COLO668 (cell line): ENCODE data around the gene ZFAND2B.
A peak's percentile ranks its signal among the peaks of the same experiment; 100 is the strongest.
"Not testable (repeated sequence)": the region's sequence is repeated elsewhere in the genome, so short reads cannot be mapped to it uniquely, and the experiment has no call there.

Experiments
- DNase-seq: peaks from one replicate; lab custom pipeline; 2025; ENCODE audit not compliant: unreplicated experiment; lab: John Stamatoyannopoulos, UW

Gene ZFAND2B

DNA sequence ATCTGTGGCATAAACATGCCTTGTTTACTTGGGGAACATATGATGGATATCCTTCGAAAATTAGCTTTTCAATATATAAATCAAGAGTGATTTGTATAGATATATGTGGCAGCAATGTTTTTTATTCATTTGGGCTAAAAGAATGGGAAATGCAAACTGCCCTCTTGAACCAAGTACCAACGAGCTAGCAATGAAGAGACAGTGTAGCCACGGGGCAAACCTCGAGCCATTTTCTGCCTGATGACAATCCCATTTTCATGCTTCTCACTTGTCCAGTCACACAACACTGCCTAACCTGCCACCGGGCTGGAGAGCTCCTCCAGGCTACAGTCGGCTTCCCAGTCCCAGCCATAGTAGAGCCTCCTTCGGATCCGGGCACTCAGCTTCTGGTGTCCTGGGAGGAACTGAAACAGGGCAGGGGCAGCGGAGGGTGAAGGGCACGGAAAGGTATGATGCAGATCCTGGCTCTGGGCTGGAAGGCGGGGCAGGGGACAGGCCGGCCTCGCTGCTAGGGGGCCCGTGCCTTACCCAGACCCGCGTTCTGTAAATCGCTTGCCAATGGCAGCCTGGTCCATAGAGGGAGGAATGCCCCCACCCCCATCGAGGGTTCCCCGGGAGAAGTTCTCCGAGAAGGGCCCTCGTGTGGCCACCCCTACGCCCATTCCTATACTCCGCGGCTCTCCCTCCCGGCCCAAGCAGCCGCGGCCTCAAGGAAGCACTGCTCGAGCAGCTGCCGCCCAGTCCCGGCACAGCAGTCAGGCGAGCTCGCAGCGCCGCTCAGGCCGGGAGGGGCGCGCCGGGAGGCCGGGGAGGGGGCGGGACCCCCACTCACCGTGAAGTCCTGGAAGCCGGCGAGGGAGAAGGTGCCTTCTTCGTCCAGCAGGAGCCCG, 30.4 kb upstream of the ZFAND2B start:
- DNase-seq, result peak; percentile 71

- DNase-seq, result peak; percentile 96
Observed at GRCh38 chr2:219176818-219177551, 29.6 kb upstream of the ZFAND2B start, which contains the start of gene CNPPD1. Gene CNPPD1 (minus strand): TSS chr2:219176925. CDS start chr2:219176828, 97 bp downstream.

DNA sequence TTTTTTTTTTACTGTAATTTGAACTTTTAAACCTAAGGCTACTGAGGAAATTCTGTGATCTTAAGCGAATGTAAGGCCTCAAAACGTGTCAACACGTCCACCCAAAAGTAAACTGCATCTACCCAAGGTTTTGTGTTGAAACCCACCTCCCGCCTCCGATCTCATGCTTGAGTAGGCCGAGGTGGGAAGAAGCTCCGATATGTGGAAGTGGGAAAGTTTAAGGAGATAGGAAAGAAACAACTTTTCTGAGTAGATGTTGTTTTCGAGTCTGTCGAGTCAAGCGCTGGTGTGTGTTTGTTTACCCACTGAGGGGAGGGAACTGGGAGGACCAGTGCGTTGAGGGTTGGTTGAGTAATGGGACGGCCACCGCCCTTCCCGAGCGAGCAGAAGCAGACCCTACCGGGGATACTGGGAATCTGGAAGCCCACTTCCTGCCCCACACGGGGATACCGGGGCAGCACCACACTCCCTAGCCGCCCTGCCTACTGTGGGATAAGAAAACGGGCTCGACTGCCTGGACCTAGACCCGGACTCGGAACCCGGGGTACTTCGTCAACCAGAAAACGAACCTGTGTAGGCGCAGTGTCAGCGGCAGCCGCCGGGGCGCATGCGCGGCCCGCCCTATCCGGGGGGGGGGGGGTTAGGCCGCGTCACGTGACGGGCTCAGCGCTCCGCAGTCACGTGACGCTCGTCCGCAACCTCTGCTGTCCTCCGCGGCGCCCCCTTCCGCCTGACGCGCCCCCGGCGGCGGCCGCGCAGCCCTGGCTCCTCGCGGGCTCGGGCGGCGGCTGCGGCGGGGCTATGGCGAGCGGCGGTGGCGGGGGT, 28.8 kb upstream of the ZFAND2B start, which contains the start of gene RETREG2:
Gene RETREG2, plus strand, starts transcription at position 724 of the 825 bp plus-strand sequence. Its CDS starts 78 bp downstream, at position 802.
- peak; percentile 91 for DNase-seq

GRCh38 chr2:219178377-219179175, 28.0 kb upstream of the ZFAND2B start:
- DNase-seq, result peak; percentile 66

GRCh38 chr2:219179601-219180465, 26.7 kb upstream of the ZFAND2B start:
- no peak for DNase-seq

- DNase-seq, result no peak
Observed at GRCh38 chr2:219180961-219181360, 25.6 kb upstream of the ZFAND2B start.

DNA sequence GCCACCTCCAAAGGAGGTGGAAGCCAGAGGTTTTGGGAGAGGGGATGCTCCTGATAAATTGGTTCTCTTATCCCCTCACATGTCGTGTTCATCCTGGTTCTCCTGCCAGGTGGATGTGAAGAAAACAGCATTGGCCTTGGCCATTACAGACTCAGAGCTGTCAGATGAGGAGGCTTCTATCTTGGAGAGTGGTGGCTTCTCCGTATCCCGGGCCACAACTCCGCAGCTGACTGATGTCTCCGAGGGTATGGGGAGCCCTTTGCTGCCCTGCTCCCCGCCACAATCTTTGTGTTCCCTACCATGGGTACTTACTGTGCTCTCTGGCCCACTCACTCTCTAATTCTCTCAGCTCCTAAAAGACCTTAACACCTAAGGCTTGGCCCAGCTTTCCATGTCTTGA, 25.1 kb upstream of the ZFAND2B start:
- DNase-seq, result no peak

- no peak for DNase-seq
Observed at GRCh38 chr2:219182331-219183150, 24.0 kb upstream of the ZFAND2B start.

GRCh38 chr2:219183151-219183772, 23.3 kb upstream of the ZFAND2B start:
- no peak for DNase-seq

GRCh38 chr2:219184121-219184520, 22.5 kb upstream of the ZFAND2B start:
- DNase-seq, result no peak

DNA sequence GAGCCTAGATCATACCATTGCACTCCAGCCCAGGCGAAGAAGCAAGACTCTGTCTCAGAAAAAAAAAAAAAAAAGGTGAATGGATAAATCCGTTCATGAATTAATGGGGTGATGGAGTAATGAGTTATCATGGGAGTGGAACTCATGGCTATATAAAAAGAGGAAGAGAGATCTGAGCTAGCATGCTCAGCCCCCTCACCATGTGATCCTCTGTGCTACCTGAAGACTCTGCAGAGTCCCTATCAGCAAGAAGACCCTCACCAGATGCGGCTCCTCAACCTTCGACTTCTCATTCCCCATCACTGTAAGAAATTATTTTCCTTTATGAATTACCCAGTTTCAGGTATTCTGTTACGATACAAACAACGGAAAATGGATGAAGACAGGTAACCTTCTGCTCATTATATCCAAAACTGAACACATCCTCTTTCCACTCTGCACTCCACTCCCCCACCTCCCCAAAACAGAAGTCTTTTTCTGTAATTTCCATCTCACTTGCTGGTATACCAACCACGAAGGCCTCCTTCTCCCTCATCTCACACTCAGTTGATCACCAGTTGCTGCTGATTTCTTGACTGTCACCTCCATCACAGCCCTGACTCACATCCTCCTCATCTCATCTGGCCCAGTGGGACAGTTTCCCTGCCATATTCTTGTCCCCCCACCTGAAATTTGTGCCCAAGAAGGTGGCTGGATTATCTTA, 19.7 kb upstream of the ZFAND2B start:
- no peak for DNase-seq

DNA sequence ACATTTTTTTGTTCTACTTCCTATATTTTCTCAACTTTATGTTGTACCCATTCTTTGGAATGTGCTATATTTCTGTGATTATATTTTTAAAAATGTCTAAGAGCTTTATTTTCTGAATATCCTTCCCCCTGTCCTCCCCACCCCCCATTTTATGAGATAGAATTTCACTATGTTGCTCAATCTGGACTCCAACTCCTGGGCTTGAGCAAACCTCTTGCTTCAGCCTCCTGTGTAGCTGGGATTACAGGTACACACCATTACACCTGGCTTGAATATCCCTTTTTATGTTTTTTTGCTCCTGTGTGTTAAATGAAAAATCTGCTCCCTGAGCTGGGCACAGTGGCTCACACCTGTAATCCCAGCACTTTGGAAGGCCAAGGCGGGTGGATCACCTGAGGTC, 9.2 kb upstream of the ZFAND2B start:
- DNase-seq, result no peak

GRCh38 chr2:219198974-219199373, 7.6 kb upstream of the ZFAND2B start:
- DNase-seq, result no peak

- no peak for DNase-seq
Observed at GRCh38 chr2:219199470-219200211, 6.9 kb upstream of the ZFAND2B start.

- DNase-seq, result not testable (repeated sequence)
Observed at GRCh38 chr2:219200502-219201326, 5.9 kb upstream of the ZFAND2B start.

DNA sequence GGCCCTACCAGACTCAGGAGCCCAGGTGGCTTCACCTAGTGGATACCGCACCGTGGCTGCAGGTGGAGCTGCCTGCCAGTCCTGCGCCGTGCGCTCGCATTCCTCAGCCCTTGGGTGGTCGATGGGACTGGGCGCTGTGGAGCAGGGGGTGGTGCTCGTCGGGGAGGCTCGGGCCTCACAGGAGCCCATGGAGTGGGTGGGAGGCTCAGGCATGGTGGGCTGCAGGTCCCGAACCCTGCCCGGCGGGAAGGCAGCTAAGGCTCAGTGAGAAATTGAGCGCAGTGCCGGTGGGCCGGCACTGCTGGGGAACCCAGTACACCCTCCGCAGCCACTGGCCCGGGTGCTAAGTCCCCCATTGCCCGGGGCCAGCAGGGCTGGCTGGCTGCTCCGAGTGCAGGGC, 5.3 kb upstream of the ZFAND2B start:
- not testable (repeated sequence) for DNase-seq
